Measurements from ENCODE around the gene RPP21. TPM values are rescaled to one million over a fixed set of nuclear protein-coding genes. Genes with fewer than 3 reads are reported as not detected.
A peak's percentile ranks its signal among the peaks of the same experiment; 100 is the strongest.

RPP21 gene
- total RNA-seq, 1 experiment from 2014 or later: 47.5 TPM

DNA sequence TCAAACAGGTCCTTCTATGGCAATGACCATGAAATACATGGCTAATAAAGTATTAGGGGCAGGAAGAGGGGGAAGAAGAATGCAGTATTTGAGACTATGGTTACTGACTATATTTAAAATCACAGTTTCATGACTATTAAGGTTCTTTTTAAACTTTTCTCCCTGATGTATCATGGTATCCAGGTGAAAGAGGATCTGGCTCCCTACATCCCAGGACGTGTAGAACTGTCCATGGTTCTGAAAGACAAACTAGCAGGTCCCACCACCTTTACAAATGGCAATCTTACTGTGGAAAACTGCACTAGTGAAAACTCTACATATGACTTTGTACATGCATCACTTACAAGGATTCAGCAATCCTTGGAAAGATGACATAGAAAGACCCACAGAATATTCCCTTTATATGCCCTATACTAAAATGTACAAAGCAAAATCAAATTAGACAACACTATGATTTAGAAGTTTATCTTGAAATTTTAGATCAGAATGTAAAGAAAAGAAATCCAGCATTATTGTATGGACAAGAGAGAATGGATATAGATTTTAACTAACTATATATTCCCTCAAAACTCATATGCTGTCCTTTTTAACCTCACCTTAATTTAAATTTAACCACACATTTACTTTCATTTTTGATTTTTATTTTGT lies 33.5 kb downstream of the RPP21 start:
- Mint-ChIP-seq H3K27me3 (ENCODE audit: insufficient read depth, unreplicated experiment) (peaks cover 6% of the 10 kb centered on the region), H3K4me3 (ENCODE audit: unreplicated experiment) (no peak overlapping the region), H3K9me3 (ENCODE audit: unreplicated experiment) (no peaks in the 10 kb centered on the region), H3K4me1 (ENCODE audit: low read depth, unreplicated experiment) (no peaks in the 10 kb centered on the region), H3K27ac (ENCODE audit: unreplicated experiment) (no peak overlapping the region), H3K36me3 (ENCODE audit: insufficient read depth, unreplicated experiment) (no peaks in the 10 kb centered on the region)
- BruUV-seq (replicated peaks): no TSS peak
- no peaks in the 10 kb centered on the region for H3K4me1 ChIP-seq
- no peaks in the 10 kb centered on the region for H3K36me3 ChIP-seq (ENCODE audit: control insufficient read depth, insufficient read depth, low read length)
- TF ChIP-seq, protein P1, sequence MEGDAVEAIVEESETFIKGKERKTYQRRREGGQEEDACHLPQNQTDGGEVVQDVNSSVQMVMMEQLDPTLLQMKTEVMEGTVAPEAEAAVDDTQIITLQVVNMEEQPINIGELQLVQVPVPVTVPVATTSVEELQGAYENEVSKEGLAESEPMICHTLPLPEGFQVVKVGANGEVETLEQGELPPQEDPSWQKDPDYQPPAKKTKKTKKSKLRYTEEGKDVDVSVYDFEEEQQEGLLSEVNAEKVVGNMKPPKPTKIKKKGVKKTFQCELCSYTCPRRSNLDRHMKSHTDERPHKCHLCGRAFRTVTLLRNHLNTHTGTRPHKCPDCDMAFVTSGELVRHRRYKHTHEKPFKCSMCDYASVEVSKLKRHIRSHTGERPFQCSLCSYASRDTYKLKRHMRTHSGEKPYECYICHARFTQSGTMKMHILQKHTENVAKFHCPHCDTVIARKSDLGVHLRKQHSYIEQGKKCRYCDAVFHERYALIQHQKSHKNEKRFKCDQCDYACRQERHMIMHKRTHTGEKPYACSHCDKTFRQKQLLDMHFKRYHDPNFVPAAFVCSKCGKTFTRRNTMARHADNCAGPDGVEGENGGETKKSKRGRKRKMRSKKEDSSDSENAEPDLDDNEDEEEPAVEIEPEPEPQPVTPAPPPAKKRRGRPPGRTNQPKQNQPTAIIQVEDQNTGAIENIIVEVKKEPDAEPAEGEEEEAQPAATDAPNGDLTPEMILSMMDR (IDR thresholded peaks at IDR 0.05; ENCODE audit: insufficient read depth in 1 of 2, low read depth in 1 of 2, low read length in 1 of 2, severe bottlenecking in 1 of 2, unreplicated experiment in 1 of 2): no peak
- no peaks in the 10 kb centered on the region for H3K27me3 ChIP-seq (replicated peaks; ENCODE audit: control insufficient read depth, insufficient read depth, low read length)
- no peak overlapping the region for H3K4me3 ChIP-seq (ENCODE audit: low read depth, low read length)
- ChIA-PET CTCF (no interaction called here), POLR2A (no interaction called here)
- intact Hi-C loops (cut with micrococcal nuclease; ENCODE audit: unreplicated experiment): no loop called here
- no peaks in the 10 kb centered on the region for H3K9me3 ChIP-seq
- peak in 1 of 2 experiments; percentile 55 for DNase-seq

DNA sequence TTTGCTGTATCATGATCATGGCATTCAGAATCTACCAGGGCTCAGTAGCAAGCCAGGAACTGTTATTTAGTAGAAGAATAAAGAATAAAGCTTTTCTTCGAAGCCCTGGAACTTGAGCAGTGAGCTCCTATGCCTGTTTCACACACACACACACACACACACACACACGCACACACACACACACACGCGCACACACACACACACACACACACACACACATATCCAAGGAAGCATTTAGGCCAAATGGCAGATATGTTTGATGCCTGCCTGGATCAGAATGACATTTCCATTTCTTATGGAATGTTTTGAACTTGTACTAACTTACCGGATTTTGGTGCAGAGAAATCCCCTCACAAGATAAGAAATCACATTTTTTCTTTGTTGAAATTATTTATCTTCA lies 35.5 kb downstream of the RPP21 start:
- TF ChIP-seq, protein P1 (IDR thresholded peaks at IDR 0.05; ENCODE audit: insufficient read depth in 1 of 2, low read depth in 1 of 2, low read length in 1 of 2, severe bottlenecking in 1 of 2, unreplicated experiment in 1 of 2): no peak
- Histone ChIP-seq H3K36me3 (ENCODE audit: control insufficient read depth, insufficient read depth, low read length) (no peaks in the 10 kb centered on the region), H3K4me1 (no peaks in the 10 kb centered on the region), H3K4me3 (ENCODE audit: low read depth, low read length) (no peak overlapping the region), H3K9me3 (no peaks in the 10 kb centered on the region), H3K27me3 (replicated peaks; ENCODE audit: control insufficient read depth, insufficient read depth, low read length) (no peaks in the 10 kb centered on the region)
- POLR2A ChIA-PET: no interaction called here
- H3K36me3 Mint-ChIP-seq (ENCODE audit: insufficient read depth, unreplicated experiment): no peaks in the 10 kb centered on the region
- H3K9me3 Mint-ChIP-seq (ENCODE audit: unreplicated experiment): no peaks in the 10 kb centered on the region
- H3K27ac Mint-ChIP-seq (ENCODE audit: unreplicated experiment): no peak overlapping the region
- peaks cover 6% of the 10 kb centered on the region for H3K27me3 Mint-ChIP-seq (ENCODE audit: insufficient read depth, unreplicated experiment)
- BruUV-seq (replicated peaks): no TSS peak
- H3K4me1 Mint-ChIP-seq (ENCODE audit: low read depth, unreplicated experiment): no peaks in the 10 kb centered on the region
- intact Hi-C loops (cut with micrococcal nuclease; ENCODE audit: unreplicated experiment): no loop called here
- no peak overlapping the region for H3K4me3 Mint-ChIP-seq (ENCODE audit: unreplicated experiment)
- DNase-seq: no peak
- CTCF ChIA-PET: no interaction called here

DNA sequence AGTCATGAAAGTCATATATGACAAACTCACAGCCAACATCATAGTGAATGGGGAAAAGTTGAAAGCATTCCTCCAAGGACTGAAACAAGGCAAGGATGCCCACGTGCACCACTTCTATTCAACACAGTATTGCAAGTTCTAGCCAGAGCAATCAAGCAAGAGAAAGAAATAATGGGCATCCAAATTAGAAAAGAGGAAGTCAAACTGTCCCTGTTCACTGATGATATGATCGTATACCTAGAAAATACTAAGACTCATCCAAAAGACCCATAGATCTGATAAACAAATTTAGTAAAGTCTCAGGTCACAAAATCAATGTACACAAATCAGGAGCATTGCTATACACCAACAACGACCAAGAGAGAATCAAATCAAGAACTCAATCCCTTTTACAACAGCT lies 41.2 kb downstream of the RPP21 start:
- POLR2A ChIA-PET: no interaction called here
- DNase-seq: no peak

More for the DNA sequence above, 41.2 kb downstream of the RPP21 start:
- no peaks in the 10 kb centered on the region for H3K27me3 ChIP-seq (replicated peaks; ENCODE audit: control insufficient read depth, insufficient read depth, low read length)
- H3K4me3 ChIP-seq (ENCODE audit: low read depth, low read length): no peak overlapping the region
- intact Hi-C loops (cut with micrococcal nuclease; ENCODE audit: unreplicated experiment): no loop called here
- Mint-ChIP-seq H3K27ac (ENCODE audit: unreplicated experiment) (no peak overlapping the region), H3K36me3 (ENCODE audit: insufficient read depth, unreplicated experiment) (no peaks in the 10 kb centered on the region), H3K27me3 (ENCODE audit: insufficient read depth, unreplicated experiment) (peaks cover 31% of the 10 kb centered on the region), H3K9me3 (ENCODE audit: unreplicated experiment) (no peaks in the 10 kb centered on the region), H3K4me3 (ENCODE audit: unreplicated experiment) (no peak overlapping the region), H3K4me1 (ENCODE audit: low read depth, unreplicated experiment) (no peaks in the 10 kb centered on the region)
- H3K4me1 ChIP-seq: no peaks in the 10 kb centered on the region
- CTCF ChIA-PET: no interaction called here
- TF ChIP-seq, protein P1 (IDR thresholded peaks at IDR 0.05; ENCODE audit: insufficient read depth in 1 of 2, low read depth in 1 of 2, low read length in 1 of 2, severe bottlenecking in 1 of 2, unreplicated experiment in 1 of 2): no peak
- no TSS peak for BruUV-seq (replicated peaks)
- no peaks in the 10 kb centered on the region for H3K36me3 ChIP-seq (ENCODE audit: control insufficient read depth, insufficient read depth, low read length)
- H3K9me3 ChIP-seq: no peaks in the 10 kb centered on the region

Data from Caco-2 (cell line).